ENCODE results near the gene NMU. TPM values are rescaled to one million over a fixed set of nuclear protein-coding genes. Genes with fewer than 3 reads are reported as not detected.
"Not testable (repeated sequence)": the region's sequence is repeated elsewhere in the genome, so short reads cannot be mapped to it uniquely, and the experiment has no call there.

Gene NMU
- total RNA-seq, 1 experiment from 2014 or later: 8.6 TPM

GRCh38 chr4:55554453-55555030, 81.6 kb downstream of the NMU start:
- Histone ChIP-seq H3K36me3 (no peaks in the 10 kb centered on the region), H3K4me1 (0 out of 2 replicates have a peak, but pooled peaks cover 1% of the 10 kb centered on the region), H3K9me3 (replicated peaks) (no peaks in the 10 kb centered on the region), H3K27ac (no peak overlapping the region), H3K4me3 (no peak overlapping the region), H3K27me3 (no peaks in the 10 kb centered on the region)
- no peak for DNase-seq

GRCh38 chr4:55553441-55554201, 82.5 kb downstream of the NMU start:
- Histone ChIP-seq H3K27ac (no peak overlapping the region), H3K27me3 (no peaks in the 10 kb centered on the region), H3K4me3 (no peak overlapping the region), H3K4me1 (0 out of 2 replicates have a peak, but pooled peaks cover 4% of the 10 kb centered on the region), H3K9me3 (replicated peaks) (no peaks in the 10 kb centered on the region), H3K36me3 (no peaks in the 10 kb centered on the region)
- DNase-seq: peak in 1 of 2 experiments; percentile 17

DNA sequence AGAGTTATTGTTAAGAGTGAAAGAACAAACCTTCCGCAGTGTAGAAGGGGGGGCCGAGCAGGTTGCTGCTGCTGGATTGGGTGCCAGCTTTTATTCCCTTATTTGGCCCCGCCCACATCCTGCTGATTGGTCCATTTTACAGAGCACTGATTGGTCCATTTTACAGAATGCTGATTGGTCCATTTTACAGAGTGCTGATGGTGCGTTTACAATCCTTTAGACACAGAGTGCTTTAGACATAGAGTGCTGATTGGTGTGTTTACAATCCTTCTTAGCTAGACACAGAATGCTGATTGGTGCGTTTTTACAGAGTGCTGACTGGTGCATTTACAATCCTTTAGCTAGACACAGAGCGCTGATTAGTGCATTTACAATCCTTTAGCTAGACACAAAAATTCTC, 84.1 kb downstream of the NMU start:
- not testable (repeated sequence) for H3K4me3 ChIP-seq; H3K27me3 ChIP-seq; H3K9me3 ChIP-seq (replicated peaks); H3K36me3 ChIP-seq; H3K4me1 ChIP-seq; H3K27ac ChIP-seq; DNase-seq

DNA sequence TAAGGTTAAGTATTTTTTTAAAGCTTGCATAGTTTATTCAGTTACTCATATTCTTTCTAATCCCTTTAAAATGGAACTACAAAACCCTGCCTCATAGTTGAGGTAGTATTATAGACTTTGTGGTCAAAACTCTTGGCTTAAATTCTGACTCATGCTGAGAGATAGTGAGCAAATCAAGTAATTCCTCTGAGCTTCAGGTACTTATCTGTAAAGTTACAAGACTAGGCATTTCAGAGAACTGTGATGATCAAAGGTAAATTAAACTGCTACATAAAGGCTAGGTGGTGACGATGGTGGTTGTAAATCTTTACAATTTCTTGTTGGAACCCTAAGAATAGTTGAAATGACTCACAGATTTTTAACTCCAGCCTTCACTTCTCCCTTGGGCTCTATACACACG, 86.2 kb downstream of the NMU start:
- no peaks in the 10 kb centered on the region for H3K27me3 ChIP-seq
- peaks cover 4% of the 10 kb centered on the region; the same call in 1 of the 2 replicates for H3K4me1 ChIP-seq
- no peak overlapping the region for H3K27ac ChIP-seq
- no peaks in the 10 kb centered on the region for H3K36me3 ChIP-seq
- H3K4me3 ChIP-seq: no peak overlapping the region
- no peaks in the 10 kb centered on the region for H3K9me3 ChIP-seq (replicated peaks)
- no peak for DNase-seq

- H3K27ac ChIP-seq: peak overlapping the region; percentile 86; the same call in 1 of the 2 replicates
- peak in 1 of 2 experiments; percentile 27 for DNase-seq
- H3K4me3 ChIP-seq: peak overlapping the region; percentile 71
- H3K9me3 ChIP-seq (replicated peaks): no peaks in the 10 kb centered on the region
- H3K27me3 ChIP-seq: no peaks in the 10 kb centered on the region
- no peaks in the 10 kb centered on the region; the same call in 1 of the 2 replicates for H3K36me3 ChIP-seq
- H3K4me1 ChIP-seq: peaks cover 11% of the 10 kb centered on the region
Observed at GRCh38 chr4:55547918-55548317, 88.2 kb downstream of the NMU start.

GRCh38 chr4:55547466-55547770, 88.7 kb downstream of the NMU start:
- no peaks in the 10 kb centered on the region; the same call in 1 of the 2 replicates for H3K36me3 ChIP-seq
- peak; percentile 75 to 84 for DNase-seq
- H3K4me1 ChIP-seq: peaks cover 11% of the 10 kb centered on the region
- no peaks in the 10 kb centered on the region for H3K27me3 ChIP-seq
- H3K9me3 ChIP-seq (replicated peaks): no peaks in the 10 kb centered on the region
- peak overlapping the region; percentile 86 for H3K27ac ChIP-seq
- peak overlapping the region; percentile 71 for H3K4me3 ChIP-seq

- Histone ChIP-seq H3K4me3 (peak within 1 kb of the TSS; percentile 71), H3K4me1 (peaks cover 11% of the 10 kb centered on the region), H3K27ac (peak within 1 kb of the TSS; percentile 86), H3K36me3 (no peaks in the 10 kb centered on the region; the same call in 1 of the 2 replicates), H3K27me3 (no peaks in the 10 kb centered on the region), H3K9me3 (replicated peaks) (no peaks in the 10 kb centered on the region)
- DNase-seq: peak; percentile 93 to 94
Observed at GRCh38 chr4:55546756-55547465, 89.2 kb downstream of the NMU start, which contains the start of gene CLOCK. Gene CLOCK (minus strand): TSS chr4:55546909. CDS start chr4:55482785, 64,124 bp downstream.

DNA sequence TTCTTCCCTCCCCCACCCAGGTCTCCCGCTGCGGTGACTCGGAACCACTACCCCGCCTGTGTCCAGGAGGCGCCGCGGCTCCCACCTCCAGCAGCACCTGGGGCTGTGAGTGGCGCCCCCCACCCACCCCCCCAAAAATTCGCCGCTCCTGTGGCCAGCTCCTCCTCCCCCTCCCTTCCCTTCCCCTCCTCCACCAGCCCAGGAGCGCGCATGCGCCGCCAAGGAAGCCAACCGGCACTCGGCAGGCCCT, 89.7 kb downstream of the NMU start:
- Histone ChIP-seq H3K4me1 (peaks cover 11% of the 10 kb centered on the region), H3K36me3 (no peaks in the 10 kb centered on the region; the same call in 1 of the 2 replicates), H3K9me3 (replicated peaks) (no peaks in the 10 kb centered on the region), H3K27ac (peak overlapping the region; percentile 86), H3K27me3 (no peaks in the 10 kb centered on the region), H3K4me3 (peak overlapping the region; percentile 71)
- no peak for DNase-seq

GRCh38 chr4:55545641-55546505, 90.2 kb downstream of the NMU start:
- no peaks in the 10 kb centered on the region; the same call in 1 of the 2 replicates for H3K36me3 ChIP-seq
- DNase-seq: peak; percentile 82 to 85

More at GRCh38 chr4:55545641-55546505, 90.2 kb downstream of the NMU start:
- Histone ChIP-seq H3K4me1 (peaks cover 11% of the 10 kb centered on the region), H3K27me3 (no peaks in the 10 kb centered on the region), H3K27ac (peak overlapping the region; percentile 80), H3K4me3 (peak overlapping the region; percentile 71), H3K9me3 (replicated peaks) (no peaks in the 10 kb centered on the region)

Other genes starting within 250 kb of the NMU start
- gene TMEM165, start 240.3 kb downstream of the NMU start, total RNA-seq (2014; rRNA removed; shearing (Covaris generic)): 151 and 163 TPM in 2 replicates
- gene CLOCK, start 89.4 kb downstream of the NMU start, total RNA-seq (2014; rRNA removed; shearing (Covaris generic)): 34.0 and 36.6 TPM in 2 replicates
- not detected in 2 replicates for gene PDCL2, start 44.1 kb downstream of the NMU start, total RNA-seq (2014; rRNA removed; shearing (Covaris generic))
- gene EXOC1L, start 183.5 kb upstream of the NMU start, total RNA-seq (2014; rRNA removed; shearing (Covaris generic)): not detected in 2 replicates
- 29.0 and 39.9 TPM in 2 replicates for gene EXOC1, start 217.3 kb upstream of the NMU start, total RNA-seq (2014; rRNA removed; shearing (Covaris generic))

Measured in SJCRH30 (cell line).